NT2/D1 (cell line): ENCODE measurements around the gene CHD5.
A peak's percentile ranks its signal among the peaks of the same experiment; 100 is the strongest.

ENCODE experiments used
- DNase-seq: peaks from one replicate; pipeline ENCODE4 v3.0.0-alpha.2; 2011; ENCODE audit warnings: low read depth, low spot score
- H3K27me3 ChIP-seq: 2 replicates; pipeline ENCODE4 v1.6.0; 2011; ENCODE audit warnings: mild to moderate bottlenecking; ENCODE audit not compliant: insufficient read length, insufficient read depth
- H3K36me3 ChIP-seq: 2 replicates; pipeline ENCODE4 v1.6.1; 2011; ENCODE audit warnings: mild to moderate bottlenecking, low read length, mixed read lengths; ENCODE audit not compliant: insufficient read depth, insufficient read length
- H3K4me1 ChIP-seq: 2 replicates; pipeline ENCODE4 v1.5.1; 2011; ENCODE audit not compliant: insufficient read depth, insufficient read length
- H3K4me3 ChIP-seq: 2 replicates; pipeline ENCODE4 v1.5.1; 2011; ENCODE audit warnings: low read depth; ENCODE audit not compliant: insufficient read length
- H3K9ac ChIP-seq: 2 replicates; pipeline ENCODE4 v1.6.0; 2011; ENCODE audit warnings: low read depth; ENCODE audit not compliant: insufficient read length
- H3K9me3 ChIP-seq: 2 replicates; pipeline ENCODE4 v1.5.1; 2011; ENCODE audit warnings: mild to moderate bottlenecking, low read length; ENCODE audit not compliant: insufficient read depth
- SUZ12 ChIP-seq: IDR thresholded peaks from 2 replicates; pipeline ENCODE4 v1.6.1; 2011; ENCODE audit not compliant: insufficient read length, insufficient read depth; ENCODE audit errors: extremely low read depth
- YY1 ChIP-seq: IDR thresholded peaks from 2 replicates; pipeline ENCODE4 v1.6.1; 2011; ENCODE audit not compliant: insufficient read length, insufficient read depth
- ZNF274 ChIP-seq: IDR thresholded peaks from 2 replicates; pipeline ENCODE4 v1.6.1; 2011; ENCODE audit warnings: mild to moderate bottlenecking, low read depth, low read length

Gene CHD5

GRCh38 chr1:6207921-6208320, 27.8 kb upstream of the CHD5 start:
- no peak for DNase-seq
- Histone ChIP-seq H3K36me3 (no peaks in the 10 kb centered on the region), H3K9me3 (no peaks in the 10 kb centered on the region), H3K4me3 (no peak overlapping the region), H3K27me3 (peaks cover 5% of the 10 kb centered on the region), H3K4me1 (peaks cover 5% of the 10 kb centered on the region), H3K9ac (no peak overlapping the region)
- no peak for TF ChIP-seq YY1
- TF ChIP-seq ZNF274: no peak
- TF ChIP-seq SUZ12: no peak

- no peaks in the 10 kb centered on the region for H3K36me3 ChIP-seq
- H3K9ac ChIP-seq: no peak overlapping the region
- H3K9me3 ChIP-seq: no peaks in the 10 kb centered on the region
- H3K27me3 ChIP-seq: peaks cover 5% of the 10 kb centered on the region
- TF ChIP-seq YY1 (no peak), ZNF274 (no peak), SUZ12 (no peak)
- no peak for DNase-seq
- H3K4me1 ChIP-seq: peaks cover 5% of the 10 kb centered on the region
- no peak overlapping the region for H3K4me3 ChIP-seq
These were observed 27.2 kb upstream of the CHD5 start for GRCh38 chr1:6207075-6207885.

GRCh38 chr1:6206520-6206855, 26.4 kb upstream of the CHD5 start:
- Histone ChIP-seq H3K27me3 (peaks cover 5% of the 10 kb centered on the region), H3K9me3 (no peaks in the 10 kb centered on the region), H3K36me3 (no peaks in the 10 kb centered on the region), H3K4me1 (peaks cover 5% of the 10 kb centered on the region), H3K9ac (peak overlapping the region; percentile 70), H3K4me3 (no peak overlapping the region)
- DNase-seq: no peak
- TF ChIP-seq YY1 (no peak), ZNF274 (no peak), SUZ12 (no peak)

- Histone ChIP-seq H3K9ac (peak within 1 kb of the TSS; percentile 70), H3K4me1 (peaks cover 5% of the 10 kb centered on the region), H3K36me3 (no peaks in the 10 kb centered on the region), H3K4me3 (peak within 1 kb of the TSS; percentile 39), H3K27me3 (peaks cover 5% of the 10 kb centered on the region), H3K9me3 (no peaks in the 10 kb centered on the region)
- no peak for DNase-seq
- TF ChIP-seq ZNF274 (no peak), YY1 (no peak), SUZ12 (no peak)
These were observed 25.9 kb upstream of the CHD5 start, which contains the start of gene RNF207 for GRCh38 chr1:6205849-6206519. RNF207 (plus strand) TSS chr1:6206119; CDS start chr1:6206536, 417 bp downstream.

- TF ChIP-seq YY1 (no peak), ZNF274 (no peak), SUZ12 (no peak)
These were observed 22.1 kb upstream of the CHD5 start for GRCh38 chr1:6202256-6202655.

GRCh38 chr1:6200188-6200809, 20.2 kb upstream of the CHD5 start:
- Histone ChIP-seq H3K4me3 (peak overlapping the region; percentile 40), H3K4me1 (no peaks in the 10 kb centered on the region), H3K27me3 (no peaks in the 10 kb centered on the region), H3K9ac (peak overlapping the region; percentile 79), H3K36me3 (peaks cover 20% of the 10 kb centered on the region), H3K9me3 (no peaks in the 10 kb centered on the region)
- DNase-seq: no peak
- TF ChIP-seq ZNF274 (no peak), SUZ12 (no peak), YY1 (no peak)

More at GRCh38 chr1:6202256-6202655, 22.1 kb upstream of the CHD5 start:
- H3K27me3 ChIP-seq: no peaks in the 10 kb centered on the region
- H3K9me3 ChIP-seq: no peaks in the 10 kb centered on the region
- no peak overlapping the region for H3K9ac ChIP-seq
- peaks cover under 1% of the 10 kb centered on the region for H3K4me1 ChIP-seq
- H3K4me3 ChIP-seq: no peak overlapping the region
- H3K36me3 ChIP-seq: peaks cover 7% of the 10 kb centered on the region
- no peak for DNase-seq
